ENCODE measurements around the gene GOLGA6L7.
"Not testable (repeated sequence)": the region's sequence is repeated elsewhere in the genome, so short reads cannot be mapped to it uniquely, and the experiment has no call there.

GOLGA6L7 gene

DNA sequence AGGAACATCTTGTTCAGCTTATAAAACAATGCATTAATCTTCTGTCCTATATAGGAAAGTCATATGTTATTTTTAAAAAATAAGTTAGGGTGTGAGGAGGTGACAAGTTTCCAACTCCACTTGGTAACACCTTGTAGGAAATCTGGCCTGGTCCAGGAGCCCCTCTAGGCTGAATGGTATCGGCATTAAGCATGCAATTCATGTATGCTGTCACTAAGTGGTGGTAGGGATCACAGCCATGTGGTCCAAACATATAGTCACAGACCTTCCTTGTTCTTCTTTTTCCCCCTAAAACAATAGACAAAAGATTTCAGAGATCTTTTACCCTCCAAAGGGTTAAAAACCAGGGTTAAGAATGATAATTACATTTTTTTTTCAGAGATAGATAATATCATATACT is 33.2 kb upstream of the GOLGA6L7 start:
- DNase-seq: no peak

- no peak for DNase-seq
Observed at GRCh38 chr15:28881170-28881569, 32.7 kb upstream of the GOLGA6L7 start.

DNA sequence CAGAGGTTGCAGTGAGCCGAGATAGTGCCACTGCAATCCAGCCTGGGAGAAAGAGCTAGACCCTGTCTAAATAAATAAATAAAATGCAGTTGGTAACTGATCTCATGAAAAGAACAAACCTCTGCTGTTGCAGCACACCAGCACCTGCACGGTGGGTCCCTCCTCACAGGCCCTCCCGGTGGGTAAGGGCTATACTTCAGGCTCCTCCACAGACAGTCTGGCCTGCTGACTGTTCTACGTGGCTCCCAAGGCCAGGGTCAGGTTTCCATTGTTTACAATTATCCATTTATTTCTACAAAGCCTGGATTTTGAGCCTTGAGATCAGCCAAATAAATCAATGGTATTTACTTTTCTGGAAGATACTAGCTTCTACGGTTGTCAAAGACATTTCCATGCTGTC is 32.2 kb upstream of the GOLGA6L7 start:
- no peak for DNase-seq

- no peak for DNase-seq
Observed at GRCh38 chr15:28879551-28879950, 31.1 kb upstream of the GOLGA6L7 start.

- no peak for DNase-seq
Observed at GRCh38 chr15:28878209-28878608, 29.8 kb upstream of the GOLGA6L7 start.

DNA sequence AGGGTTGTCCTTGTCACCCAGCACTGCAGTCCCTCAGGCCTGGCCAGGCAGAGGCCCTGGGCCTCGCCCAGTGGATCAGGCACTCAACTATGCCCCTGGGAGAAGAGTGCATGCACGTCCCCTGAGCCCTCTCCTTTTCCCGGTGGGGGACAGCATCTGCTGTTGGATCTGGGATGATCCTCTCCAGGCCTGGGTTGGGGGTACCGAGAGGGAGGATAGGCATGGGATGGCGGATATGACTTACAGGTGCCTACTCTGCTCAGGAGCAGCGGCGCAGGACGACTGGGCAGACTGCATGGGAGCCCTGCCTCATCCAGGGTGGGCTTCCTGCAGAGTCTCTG is 28.4 kb upstream of the GOLGA6L7 start:
- DNase-seq: no peak

DNA sequence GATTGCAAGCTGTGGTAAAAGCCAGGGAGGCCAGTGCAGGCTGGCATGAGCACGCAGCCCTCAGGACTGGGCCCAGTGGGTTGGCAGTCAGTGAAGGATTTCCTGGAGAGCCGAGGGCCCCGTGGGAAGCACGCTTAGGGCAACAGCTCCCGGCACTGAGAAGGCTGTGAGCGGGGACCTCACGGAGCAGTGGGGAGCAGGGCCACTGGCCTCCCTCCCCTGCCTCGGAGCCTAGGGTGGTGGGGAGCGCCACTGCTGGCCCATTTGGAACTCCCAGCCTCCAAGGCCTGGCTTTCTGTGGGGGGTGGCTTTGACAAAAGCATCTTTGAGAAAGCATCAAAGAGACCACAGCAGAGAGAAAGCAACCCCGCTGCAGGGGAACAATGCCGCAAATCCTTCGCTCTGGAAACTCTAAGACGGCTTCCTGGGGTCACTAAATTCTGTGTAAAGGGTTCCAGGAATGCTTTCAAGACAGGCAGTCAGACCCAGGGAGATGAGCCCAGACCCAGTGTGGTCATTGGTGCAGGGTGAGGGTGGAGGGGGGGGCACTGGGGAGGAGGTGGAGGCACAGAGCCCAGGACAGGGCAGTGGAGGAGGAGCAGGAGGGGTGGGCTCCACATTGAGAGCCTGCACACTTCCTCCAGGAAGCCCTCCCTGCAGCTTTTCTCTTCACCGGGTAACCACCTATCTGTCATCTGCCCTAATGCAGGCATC is 27.8 kb upstream of the GOLGA6L7 start:
- DNase-seq: no peak

DNA sequence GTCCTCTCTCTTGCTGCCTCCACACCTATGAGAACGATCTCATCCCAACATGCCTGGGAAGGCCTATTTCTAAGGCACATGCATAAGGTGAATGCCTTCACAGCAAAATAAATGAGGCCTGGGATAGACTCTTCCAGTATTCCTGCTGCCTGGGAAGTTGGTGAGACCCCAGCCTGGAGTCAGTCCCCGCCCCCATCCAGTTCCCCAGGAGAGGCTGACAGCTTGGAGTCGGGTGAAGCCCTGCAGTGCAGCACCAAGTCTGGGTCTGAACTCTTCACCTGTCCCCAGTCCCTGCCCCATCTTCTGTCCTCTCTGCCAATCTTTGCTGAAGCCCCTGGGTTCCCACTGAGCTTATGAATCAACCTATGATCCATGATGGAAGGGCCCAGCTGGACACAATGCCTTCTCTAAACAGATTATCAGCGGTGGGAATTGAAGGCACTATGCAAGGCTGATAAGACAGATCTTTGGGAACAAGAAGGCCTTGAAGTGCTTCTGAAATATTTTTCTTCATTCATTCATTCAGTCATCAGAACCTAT is 27.1 kb upstream of the GOLGA6L7 start:
- no peak for DNase-seq

- peak; percentile 13 for DNase-seq
Observed at GRCh38 chr15:28873585-28874190, 25.2 kb upstream of the GOLGA6L7 start.

DNA sequence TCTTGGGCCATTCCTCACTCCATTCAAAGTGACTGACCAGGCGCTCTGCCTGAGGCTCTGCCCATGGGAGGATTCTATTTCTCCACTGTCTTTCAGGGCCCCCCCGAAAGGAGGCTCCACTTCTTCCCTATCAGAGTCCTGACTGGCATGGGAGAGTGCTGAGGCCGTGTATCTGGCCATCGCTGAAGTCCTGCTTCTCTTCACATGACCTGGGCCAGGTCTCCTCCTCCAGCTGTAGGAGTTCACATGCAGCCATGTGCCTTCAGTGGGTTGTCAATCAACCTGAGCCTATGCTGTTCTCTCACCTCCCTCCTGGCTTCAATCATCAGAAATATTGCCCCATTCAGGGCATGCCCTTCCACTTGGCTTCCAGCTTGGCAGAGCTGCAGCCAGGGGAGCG is 24.6 kb upstream of the GOLGA6L7 start:
- DNase-seq: no peak

DNA sequence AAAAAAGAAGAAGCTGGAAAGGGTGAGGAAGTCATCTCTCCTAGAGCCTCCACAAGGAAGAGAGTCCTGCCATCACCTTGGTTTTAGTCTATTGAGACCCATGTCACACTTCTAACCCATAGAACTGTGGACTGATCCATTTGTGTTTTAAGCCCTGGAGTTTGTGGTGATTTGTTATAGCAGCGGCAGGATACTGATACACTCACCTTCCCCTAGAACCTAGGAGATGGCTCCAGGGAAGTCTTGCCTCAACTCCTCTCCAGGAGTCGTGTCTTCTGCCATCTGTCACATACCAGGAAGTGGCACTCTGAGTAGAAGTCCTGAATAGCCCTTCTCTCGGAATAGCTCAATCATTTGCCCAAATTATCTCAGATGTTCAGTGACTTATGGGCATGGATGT is 22.7 kb upstream of the GOLGA6L7 start:
- DNase-seq: no peak

GRCh38 chr15:28868744-28869345 is 20.4 kb upstream of the GOLGA6L7 start:
- no peak for DNase-seq

- not testable (repeated sequence) for DNase-seq
Observed at GRCh38 chr15:28861589-28862293, 13.3 kb upstream of the GOLGA6L7 start.

- no peak for DNase-seq
Observed at GRCh38 chr15:28861031-28861534, 12.6 kb upstream of the GOLGA6L7 start.

DNA sequence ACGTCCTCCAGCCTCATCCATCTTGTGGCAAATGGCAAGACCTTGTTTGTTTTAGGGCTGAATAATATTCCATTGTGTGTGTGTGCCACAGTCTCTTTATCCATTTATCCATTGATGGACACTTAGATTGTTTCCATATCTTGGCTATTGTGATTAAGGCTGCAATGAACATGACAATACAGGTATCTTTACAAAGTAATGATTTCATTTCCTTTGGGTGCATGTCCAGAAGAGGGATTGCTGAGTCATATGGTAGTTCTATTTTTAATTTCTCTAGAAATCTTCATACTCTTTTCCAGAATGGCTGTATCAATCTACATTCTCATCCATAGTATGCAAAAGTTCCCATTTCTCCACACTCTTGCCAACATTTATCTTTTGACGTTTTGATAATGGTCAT is 6.1 kb upstream of the GOLGA6L7 start:
- DNase-seq: not testable (repeated sequence)

DNA sequence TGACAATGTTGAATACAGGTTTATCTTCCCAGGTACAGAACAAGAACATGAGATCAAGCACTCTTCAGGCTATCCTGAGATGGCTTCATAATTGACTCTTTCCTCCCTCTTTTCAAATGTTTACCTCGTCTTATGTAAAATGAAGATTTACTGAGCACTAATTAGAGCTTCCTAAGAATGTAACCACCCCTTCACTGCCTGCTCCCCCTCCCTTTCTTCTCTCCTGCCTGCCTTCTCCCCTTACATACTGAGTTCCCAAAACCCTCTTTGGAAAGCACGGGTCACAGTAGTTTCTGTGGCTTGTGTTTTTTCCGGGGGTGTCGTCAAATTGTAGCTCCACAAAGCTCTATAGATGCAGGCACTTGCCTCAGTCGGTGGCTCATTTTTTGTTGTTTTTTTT is 5.2 kb upstream of the GOLGA6L7 start:
- not testable (repeated sequence) for DNase-seq

DNA sequence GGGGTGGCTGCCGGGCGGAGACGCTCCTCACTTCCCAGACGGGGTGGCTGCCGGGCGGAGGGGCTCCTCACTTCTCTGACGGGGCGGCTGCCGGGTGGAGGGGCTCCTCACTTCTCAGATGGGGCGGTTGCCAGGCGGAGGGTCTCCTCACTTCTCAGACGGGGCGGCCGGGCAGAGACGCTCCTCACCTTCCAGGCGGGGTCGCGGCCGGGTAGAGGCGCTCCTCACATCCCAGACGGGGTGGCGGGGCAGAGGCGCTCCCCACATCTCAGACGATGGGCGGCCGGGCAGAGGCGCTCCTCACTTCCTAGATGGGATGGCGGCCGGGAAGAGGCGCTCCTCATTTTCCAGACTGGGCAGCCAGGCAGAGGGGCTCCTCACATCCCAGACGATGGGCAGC is 1.3 kb upstream of the GOLGA6L7 start:
- not testable (repeated sequence) for DNase-seq

- not testable (repeated sequence) for DNase-seq
Observed at GRCh38 chr15:28849271-28849670, 827 bp upstream of the GOLGA6L7 start.

GRCh38 chr15:28847959-28848358 is 485 bp downstream of the GOLGA6L7 start:
- DNase-seq: not testable (repeated sequence)

DNA sequence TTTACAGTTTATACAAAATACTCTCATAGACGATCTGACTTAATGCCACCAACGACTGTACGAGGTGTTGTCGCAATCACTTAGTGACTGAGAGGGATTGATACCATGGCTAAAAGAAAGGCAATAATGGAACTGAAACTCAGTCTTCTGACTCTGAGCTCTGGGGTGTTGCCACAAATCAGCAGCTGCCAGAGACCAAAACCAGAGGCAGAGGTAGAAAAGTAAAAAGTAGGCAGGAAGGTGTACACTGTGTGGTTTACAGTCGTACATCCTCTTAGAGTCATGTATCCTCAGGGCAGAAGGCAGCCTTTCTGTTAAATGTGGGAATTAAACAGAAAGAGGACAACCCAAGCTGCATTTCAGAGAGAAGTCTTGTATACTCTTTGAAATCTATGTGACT is 1.2 kb downstream of the GOLGA6L7 start:
- not testable (repeated sequence) for DNase-seq

- DNase-seq: not testable (repeated sequence)
Observed at GRCh38 chr15:28844147-28844546, 4.3 kb downstream of the GOLGA6L7 start.

- not testable (repeated sequence) for DNase-seq
Observed at GRCh38 chr15:28843520-28843919, 4.9 kb downstream of the GOLGA6L7 start.

- not testable (repeated sequence) for DNase-seq
Observed at GRCh38 chr15:28842210-28842609, 6.2 kb downstream of the GOLGA6L7 start.
